Colonic mucosa (tissue), 4 donors: ENCODE results near the gene ARID3C. TPM values are rescaled to one million over a fixed set of nuclear protein-coding genes. Genes with fewer than 3 reads are reported as not detected.

ENCODE experiments used
- DNase-seq: peaks from one replicate; pipeline ENCODE4 v3.0.0-alpha.2; 2020
- H3K27ac ChIP-seq: fragments of 200-600 bp; one replicate; pipeline ENCODE4 v1.8.0; 2021
- H3K27me3 ChIP-seq: fragments of 200-600 bp; one replicate; pipeline ENCODE4 v1.8.0; 2021
- H3K36me3 ChIP-seq: fragments of 200-600 bp; one replicate; pipeline ENCODE4 v1.8.0; 2021
- H3K4me1 ChIP-seq: fragments of 200-600 bp; one replicate; pipeline ENCODE4 v1.8.0; 2021; ENCODE audit warnings: mild to moderate bottlenecking
- H3K4me3 ChIP-seq: fragments of 200-600 bp; one replicate; pipeline ENCODE4 v1.8.0; 2021
- H3K9ac ChIP-seq, 2 donors: one replicate each; pipeline ENCODE4 v1.7.0; 2013; ENCODE audit warnings: control low read depth in 2 of 2, low read depth in 2 of 2, low read length in 2 of 2
- H3K9me3 ChIP-seq: fragments of 200-600 bp; one replicate; pipeline ENCODE4 v1.8.0; 2021
- intact Hi-C: fragments of 100-400 bp; cut with DNase I; formaldehyde crosslinking; loops from one replicate; pipeline ENCODE4 v1.14.1; 2022
- total RNA-seq, 2 donors: library from RNA; stranded (reverse); fragmentation: NEBNext Ultra II Directional in 1 of 2; extraction: Animal tissue kit (Norgen Biotek cat#: 25700) in 1 of 2; gene quantifications; one replicate each; pipeline ENCODE4 v1.2.1, GENCODE V29; 2021
- TF ChIP-seq, protein P1 (sequence below): fragments of 200-600 bp; IDR thresholded peaks from one replicate; pipeline ENCODE4 v1.8.0; 2022; ENCODE audit warnings: antibody characterized with exemption, mild to moderate bottlenecking
- donor health status: healthy.
- donor health status: DM: no; HTN: no; CAD: no.
- donor health status: DM: no; HTN: no; CAD: no.

Gene ARID3C
- total RNA-seq, 2 donors from 2014 or later, result not detected

DNA sequence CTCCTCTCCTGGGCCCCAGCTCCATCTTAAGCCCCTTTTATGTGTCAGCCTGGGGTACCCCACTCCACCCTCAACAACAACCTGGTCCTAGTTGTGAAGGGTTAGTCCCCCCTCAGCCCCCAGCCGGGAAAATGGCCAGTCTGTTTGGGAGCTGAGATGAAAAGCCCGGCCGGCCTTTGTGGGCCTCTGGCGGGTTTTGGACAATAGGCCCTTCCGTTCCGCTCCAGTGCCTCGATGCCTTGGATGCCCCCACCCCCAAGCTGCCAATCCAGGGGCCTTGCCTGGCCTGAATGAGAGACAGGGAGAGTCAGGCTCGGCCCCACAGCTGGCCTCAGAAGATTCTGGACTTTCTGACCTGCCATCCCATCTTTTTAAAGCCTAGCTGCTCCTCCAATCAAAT, 48.5 kb downstream of the ARID3C start:
- H3K9me3 ChIP-seq, result no peaks in the 10 kb centered on the region
- H3K27me3 ChIP-seq, result peaks cover 44% of the 10 kb centered on the region
- TF ChIP-seq, protein P1, sequence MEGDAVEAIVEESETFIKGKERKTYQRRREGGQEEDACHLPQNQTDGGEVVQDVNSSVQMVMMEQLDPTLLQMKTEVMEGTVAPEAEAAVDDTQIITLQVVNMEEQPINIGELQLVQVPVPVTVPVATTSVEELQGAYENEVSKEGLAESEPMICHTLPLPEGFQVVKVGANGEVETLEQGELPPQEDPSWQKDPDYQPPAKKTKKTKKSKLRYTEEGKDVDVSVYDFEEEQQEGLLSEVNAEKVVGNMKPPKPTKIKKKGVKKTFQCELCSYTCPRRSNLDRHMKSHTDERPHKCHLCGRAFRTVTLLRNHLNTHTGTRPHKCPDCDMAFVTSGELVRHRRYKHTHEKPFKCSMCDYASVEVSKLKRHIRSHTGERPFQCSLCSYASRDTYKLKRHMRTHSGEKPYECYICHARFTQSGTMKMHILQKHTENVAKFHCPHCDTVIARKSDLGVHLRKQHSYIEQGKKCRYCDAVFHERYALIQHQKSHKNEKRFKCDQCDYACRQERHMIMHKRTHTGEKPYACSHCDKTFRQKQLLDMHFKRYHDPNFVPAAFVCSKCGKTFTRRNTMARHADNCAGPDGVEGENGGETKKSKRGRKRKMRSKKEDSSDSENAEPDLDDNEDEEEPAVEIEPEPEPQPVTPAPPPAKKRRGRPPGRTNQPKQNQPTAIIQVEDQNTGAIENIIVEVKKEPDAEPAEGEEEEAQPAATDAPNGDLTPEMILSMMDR, result no peak
- H3K4me1 ChIP-seq, result peaks cover 3% of the 10 kb centered on the region
- no peak for DNase-seq
- no peak overlapping the region for H3K4me3 ChIP-seq
- intact Hi-C loops, result no loop called here
- no peak overlapping the region for H3K27ac ChIP-seq
- no peak overlapping the region for H3K9ac ChIP-seq
- no peaks in the 10 kb centered on the region for H3K36me3 ChIP-seq

DNA sequence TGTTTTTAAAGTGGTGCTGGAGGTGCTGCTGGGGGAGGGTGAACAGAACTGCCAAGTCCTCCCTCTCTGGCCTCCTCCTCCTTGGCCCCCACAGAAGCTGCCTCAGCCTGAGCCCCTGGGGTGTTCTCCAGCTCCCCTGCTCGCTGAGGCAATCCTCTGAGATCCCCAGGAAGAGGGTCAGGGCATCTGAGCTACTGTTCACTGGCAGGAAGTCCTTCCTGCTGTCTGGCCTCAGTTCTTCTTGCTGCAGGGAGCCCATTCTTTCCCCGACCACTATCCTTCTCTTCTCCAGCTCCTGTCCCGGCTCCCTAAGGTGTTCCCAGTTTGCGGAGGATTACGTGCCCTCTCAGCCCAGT, 49.1 kb downstream of the ARID3C start:
- TF ChIP-seq, protein P1, result no peak
- H3K36me3 ChIP-seq, result no peaks in the 10 kb centered on the region
- H3K4me1 ChIP-seq, result peaks cover 3% of the 10 kb centered on the region
- no peak overlapping the region for H3K4me3 ChIP-seq
- no peaks in the 10 kb centered on the region for H3K9me3 ChIP-seq
- peaks cover 41% of the 10 kb centered on the region for H3K27me3 ChIP-seq
- H3K27ac ChIP-seq, result no peak overlapping the region
- H3K9ac ChIP-seq, result no peak overlapping the region
- no peak for DNase-seq
- intact Hi-C loops, result no loop called here

DNA sequence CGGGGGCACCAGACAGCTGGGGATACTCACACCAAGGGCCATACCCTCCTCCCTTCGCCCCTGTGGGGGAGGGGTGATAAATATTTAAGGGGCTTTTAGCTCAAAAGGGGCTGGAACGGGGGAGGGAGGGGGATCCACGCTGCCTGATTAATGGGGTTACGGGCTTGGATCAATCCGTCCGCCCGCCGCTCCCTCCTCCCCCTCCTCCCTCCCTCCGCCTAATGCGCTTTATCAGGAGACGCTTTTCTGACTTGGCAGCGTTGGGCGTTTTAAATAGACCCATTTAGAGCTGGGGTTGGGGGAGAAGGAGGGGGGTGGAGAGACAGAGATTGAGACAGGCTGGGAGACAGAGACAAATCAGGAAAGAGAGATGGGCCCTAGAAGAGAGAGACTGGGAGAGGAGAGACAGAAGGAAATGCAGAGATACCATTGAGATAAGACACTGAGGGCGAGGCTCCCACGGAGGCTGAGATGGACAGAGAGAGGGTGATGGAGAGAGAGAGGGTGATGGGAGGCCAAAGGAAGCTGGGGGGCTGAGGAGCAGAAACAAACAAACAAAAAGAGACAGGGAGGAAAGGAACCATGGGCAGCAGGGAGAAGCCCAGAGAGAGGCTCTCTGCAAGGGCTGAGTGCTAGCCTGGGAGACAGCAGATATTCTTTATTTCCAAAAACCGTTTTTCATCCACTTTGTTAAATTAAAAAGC, 49.6 kb downstream of the ARID3C start:
- Histone ChIP-seq H3K27me3 (peaks cover 41% of the 10 kb centered on the region), H3K9ac (no peak overlapping the region)
- intact Hi-C loops, result no loop called here

DNA sequence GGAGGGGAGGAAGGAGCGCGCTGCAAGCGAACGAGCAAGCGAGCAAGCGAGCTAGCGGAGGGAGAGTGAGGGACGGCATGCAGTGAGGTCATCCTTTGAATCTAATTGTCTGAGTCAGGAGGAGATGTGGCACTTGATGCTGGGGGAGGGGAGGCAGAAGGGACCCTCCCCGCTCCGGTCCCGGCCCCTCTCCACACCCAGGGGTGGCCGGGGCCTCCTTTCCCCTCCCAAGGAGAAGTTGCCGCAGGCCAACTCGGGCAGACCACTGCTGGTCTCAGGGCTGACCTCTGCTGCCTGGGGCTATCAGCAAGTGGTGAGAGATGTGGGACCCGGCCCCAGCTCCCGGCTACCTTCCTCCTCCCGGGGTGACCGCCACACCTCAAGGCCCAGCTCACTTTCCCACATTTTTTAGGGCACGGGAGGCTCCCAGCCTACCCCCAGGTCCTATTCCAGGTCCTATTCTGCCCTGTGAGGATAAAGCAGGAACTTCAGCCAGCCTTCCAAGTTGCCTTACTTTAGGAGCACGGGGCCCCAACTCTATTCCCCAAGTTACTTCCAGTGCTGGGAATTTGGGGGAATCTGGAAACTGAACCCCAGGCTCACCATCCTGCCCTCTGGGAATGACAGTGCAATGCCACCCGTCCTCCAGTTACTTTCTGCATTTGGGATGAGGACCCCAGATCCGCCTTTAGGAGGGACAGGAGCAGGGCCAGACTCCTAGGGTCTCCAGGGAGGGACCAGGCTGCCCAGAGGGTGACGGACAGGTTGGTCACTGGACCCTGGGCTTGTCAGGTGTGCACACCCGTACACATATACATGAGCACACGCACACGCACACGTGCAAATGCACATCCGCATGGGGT, 50.4 kb downstream of the ARID3C start:
- TF ChIP-seq, protein P1, result no peak
- peaks cover 41% of the 10 kb centered on the region for H3K27me3 ChIP-seq
- no peak for DNase-seq
- no peaks in the 10 kb centered on the region for H3K36me3 ChIP-seq
- intact Hi-C loops, result no loop called here
- no peak overlapping the region for H3K4me3 ChIP-seq
- no peaks in the 10 kb centered on the region for H3K9me3 ChIP-seq
- peaks cover 3% of the 10 kb centered on the region for H3K4me1 ChIP-seq
- H3K27ac ChIP-seq, result no peak overlapping the region
- no peak overlapping the region for H3K9ac ChIP-seq

More for the DNA sequence above, 49.6 kb downstream of the ARID3C start:
- DNase-seq, result no peak
- H3K9me3 ChIP-seq, result no peaks in the 10 kb centered on the region
- no peaks in the 10 kb centered on the region for H3K36me3 ChIP-seq
- H3K4me3 ChIP-seq, result no peak overlapping the region
- peaks cover 3% of the 10 kb centered on the region for H3K4me1 ChIP-seq
- H3K27ac ChIP-seq, result no peak overlapping the region
- TF ChIP-seq, protein P1, result no peak

DNA sequence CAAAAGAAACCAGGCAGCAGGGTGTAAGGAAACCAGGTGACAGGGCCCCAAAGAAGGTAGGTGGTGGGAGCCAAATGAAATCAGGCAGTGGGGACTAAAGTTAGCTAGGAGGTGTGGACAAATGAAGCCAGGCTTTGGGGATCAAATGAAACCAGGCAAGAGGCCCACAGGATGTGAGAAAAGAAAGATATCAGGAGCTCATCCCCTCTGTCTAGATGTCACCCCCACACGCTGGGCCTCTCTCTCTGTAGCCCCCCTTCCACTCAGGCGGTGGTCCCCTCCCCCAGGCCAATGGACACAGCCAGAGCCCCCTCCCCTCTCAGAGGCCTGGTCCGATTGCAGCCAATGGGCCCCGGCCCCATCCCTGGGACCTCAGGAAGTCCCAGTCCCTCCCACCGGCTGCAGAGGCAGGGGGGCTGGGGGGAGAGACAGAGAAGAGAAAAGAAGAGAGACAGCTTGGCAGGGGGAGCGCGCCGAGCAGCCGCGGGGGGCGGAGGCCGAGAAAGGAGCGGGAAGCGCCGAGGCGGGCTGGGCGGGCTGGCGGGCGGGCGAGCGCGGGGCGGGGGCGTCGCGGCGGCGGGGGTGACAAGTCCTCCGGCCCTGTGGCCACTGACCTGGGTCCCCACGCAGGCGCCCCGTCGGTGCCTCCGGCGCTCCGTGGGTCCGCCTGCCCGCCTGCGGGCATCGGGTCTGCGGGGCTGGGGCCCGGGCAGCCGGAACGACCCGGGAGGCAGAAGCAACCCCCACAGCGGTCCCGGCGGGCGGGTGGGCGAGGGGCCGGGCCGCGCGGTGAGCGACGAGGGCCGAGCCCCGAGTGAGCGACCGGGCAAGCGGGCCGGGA, 51.2 kb downstream of the ARID3C start:
- TF ChIP-seq, protein P1, result no peak
- Histone ChIP-seq H3K9ac (no peak overlapping the region), H3K36me3 (no peaks in the 10 kb centered on the region), H3K4me3 (no peak overlapping the region), H3K27me3 (peaks cover 41% of the 10 kb centered on the region), H3K9me3 (no peaks in the 10 kb centered on the region), H3K27ac (no peak overlapping the region), H3K4me1 (peaks cover 3% of the 10 kb centered on the region)
- intact Hi-C loops, result no loop called here
- DNase-seq, result no peak
